Spleen (tissue), 7 donors: ENCODE measurements around the gene LYRM1.

Source experiments
- CTCF ChIP-seq, 11 experiments: fragments of 200-600 bp in 7 of 11; fragments of 450-650 bp in 4 of 11; sonication (generic) in 4 of 11; IDR thresholded peaks in 8 of 11; conservative IDR thresholded peaks in 3 of 11; 1 replicate in 7 of 11; 2 replicates in 4 of 11; pipeline versions ENCODE4 v1.4.0 to v1.8.0; 2016 to 2021; ENCODE audit warnings: antibody characterized with exemption in 11 of 11, inconsistent platforms in 4 of 11, mild to moderate bottlenecking in 1 of 11
- POLR2A ChIP-seq, 3 donors: fragments of 450-650 bp; IDR thresholded peaks; one replicate each; pipeline ENCODE4 v1.5.1; 2017; ENCODE audit warnings: antibody characterized with exemption in 3 of 3, mild to moderate bottlenecking in 1 of 3
- donor health status: DM: no; HTN: no; CAD: no; lungs with moderate emphysema.
- donor health status: DM: no; HTN: no; CAD: no.
- donor health status: DM: no; HTN: no; CAD: no.

- no peak for TF ChIP-seq CTCF (IDR thresholded peaks at IDR 0.05 in 8 of 11, conservative IDR thresholded peaks at IDR 0.05 in 3 of 11)
- no peak for TF ChIP-seq POLR2A (IDR thresholded peaks at IDR 0.05)
Measured at GRCh38 chr16:20866145-20866772, 34.3 kb upstream of the LYRM1 start.
